GM12891 (cell line): ENCODE results near the gene DPYSL3.

Source experiments
- POLR2A ChIP-seq: IDR thresholded peaks from 2 replicates; pipeline ENCODE4 v1.6.1; 2011; ENCODE audit warnings: low read depth, low read length, control low read depth
- POLR2AphosphoS5 ChIP-seq: IDR thresholded peaks from 2 replicates; pipeline ENCODE4 v1.6.1; 2011; ENCODE audit warnings: low read depth, low read length, control low read depth
- POU2F2 ChIP-seq: IDR thresholded peaks from 2 replicates; pipeline ENCODE4 v1.6.1; 2011; ENCODE audit warnings: low read depth, mild to moderate bottlenecking, control low read depth, low read length, moderate library complexity
- TAF1 ChIP-seq: IDR thresholded peaks from 2 replicates; pipeline ENCODE4 v1.6.1; 2011; ENCODE audit warnings: low read depth, low read length, control low read depth

GRCh38 chr5:147427521-147428401, 82.1 kb downstream of the DPYSL3 start:
- no peak for TF ChIP-seq POU2F2
- no peak for TF ChIP-seq POLR2A
- no peak for TF ChIP-seq POLR2AphosphoS5
- no peak for TF ChIP-seq TAF1
